GM19238 (cell line): ENCODE data around the gene TLE4.
"Not testable (repeated sequence)": the region's sequence is repeated elsewhere in the genome, so short reads cannot be mapped to it uniquely, and the experiment has no call there.

Experiments
- DNase-seq: peaks from one replicate; pipeline ENCODE4 v3.0.0; 2011; ENCODE audit warnings: low spot score; ENCODE audit not compliant: insufficient read length

Gene TLE4

GRCh38 chr9:79719021-79719420, 147.3 kb downstream of the TLE4 start:
- no peak for DNase-seq

- DNase-seq: no peak
These were observed 148.2 kb downstream of the TLE4 start for GRCh38 chr9:79719989-79720388.

- DNase-seq: peak; percentile 14
These were observed 159.6 kb downstream of the TLE4 start for GRCh38 chr9:79731171-79731890.

- DNase-seq: no peak
These were observed 163.4 kb downstream of the TLE4 start for GRCh38 chr9:79735023-79735779.

GRCh38 chr9:79736051-79736450, 164.3 kb downstream of the TLE4 start:
- DNase-seq: no peak

- no peak for DNase-seq
These were observed 169.6 kb downstream of the TLE4 start for GRCh38 chr9:79741381-79741780.

- DNase-seq: no peak
These were observed 170.5 kb downstream of the TLE4 start for GRCh38 chr9:79742110-79742721.

GRCh38 chr9:79744521-79744920, 172.8 kb downstream of the TLE4 start:
- DNase-seq: no peak

- DNase-seq: no peak
These were observed 174.1 kb downstream of the TLE4 start for GRCh38 chr9:79745752-79746336.

GRCh38 chr9:79751895-79752466, 180.2 kb downstream of the TLE4 start:
- not testable (repeated sequence) for DNase-seq

- no peak for DNase-seq
These were observed 184.6 kb downstream of the TLE4 start for GRCh38 chr9:79756414-79756813.

GRCh38 chr9:79757074-79757473, 185.3 kb downstream of the TLE4 start:
- DNase-seq: no peak

- no peak for DNase-seq
These were observed 186.3 kb downstream of the TLE4 start for GRCh38 chr9:79757881-79758669.

GRCh38 chr9:79759460-79759859, 187.7 kb downstream of the TLE4 start:
- no peak for DNase-seq

GRCh38 chr9:79762070-79762469, 190.3 kb downstream of the TLE4 start:
- DNase-seq: no peak

GRCh38 chr9:79763671-79764285, 192.0 kb downstream of the TLE4 start:
- no peak for DNase-seq

- no peak for DNase-seq
These were observed 192.6 kb downstream of the TLE4 start for GRCh38 chr9:79764374-79764773.

- no peak for DNase-seq
These were observed 193.7 kb downstream of the TLE4 start for GRCh38 chr9:79765466-79765865.

- DNase-seq: no peak
These were observed 194.3 kb downstream of the TLE4 start for GRCh38 chr9:79766091-79766490.

GRCh38 chr9:79768194-79768593, 196.4 kb downstream of the TLE4 start:
- DNase-seq: no peak
